ENCODE data around the gene NSMCE4A. TPM values are rescaled to one million over a fixed set of nuclear protein-coding genes. Genes with fewer than 3 reads are reported as not detected.

NSMCE4A gene
- total RNA-seq, 3 donors from 2014 or later (not counting 1 experiment from before 2014, with no cell fraction given): 47.8 to 60.3 (median 47.9) TPM

DNA sequence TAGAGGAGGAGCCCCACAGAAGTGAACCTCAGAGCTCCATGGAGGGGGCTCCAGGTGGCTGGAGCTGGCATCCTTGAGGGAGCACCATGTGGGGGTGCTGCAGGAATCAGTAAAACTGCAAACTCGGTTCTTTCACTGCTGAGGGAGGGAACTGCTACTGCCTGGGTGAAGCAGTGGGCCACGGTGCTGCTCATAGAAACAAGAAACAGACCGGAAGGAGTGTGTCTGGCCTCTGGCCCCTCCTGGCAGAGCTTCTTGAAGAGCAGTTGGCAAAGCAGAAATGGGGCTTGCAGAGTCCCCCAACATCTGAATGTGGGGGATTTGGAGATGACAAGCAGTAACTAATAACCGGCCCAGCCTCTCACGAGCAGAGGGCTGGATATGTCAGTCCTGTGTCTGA, 37.7 kb upstream of the NSMCE4A start:
- TF ChIP-seq, protein P1, sequence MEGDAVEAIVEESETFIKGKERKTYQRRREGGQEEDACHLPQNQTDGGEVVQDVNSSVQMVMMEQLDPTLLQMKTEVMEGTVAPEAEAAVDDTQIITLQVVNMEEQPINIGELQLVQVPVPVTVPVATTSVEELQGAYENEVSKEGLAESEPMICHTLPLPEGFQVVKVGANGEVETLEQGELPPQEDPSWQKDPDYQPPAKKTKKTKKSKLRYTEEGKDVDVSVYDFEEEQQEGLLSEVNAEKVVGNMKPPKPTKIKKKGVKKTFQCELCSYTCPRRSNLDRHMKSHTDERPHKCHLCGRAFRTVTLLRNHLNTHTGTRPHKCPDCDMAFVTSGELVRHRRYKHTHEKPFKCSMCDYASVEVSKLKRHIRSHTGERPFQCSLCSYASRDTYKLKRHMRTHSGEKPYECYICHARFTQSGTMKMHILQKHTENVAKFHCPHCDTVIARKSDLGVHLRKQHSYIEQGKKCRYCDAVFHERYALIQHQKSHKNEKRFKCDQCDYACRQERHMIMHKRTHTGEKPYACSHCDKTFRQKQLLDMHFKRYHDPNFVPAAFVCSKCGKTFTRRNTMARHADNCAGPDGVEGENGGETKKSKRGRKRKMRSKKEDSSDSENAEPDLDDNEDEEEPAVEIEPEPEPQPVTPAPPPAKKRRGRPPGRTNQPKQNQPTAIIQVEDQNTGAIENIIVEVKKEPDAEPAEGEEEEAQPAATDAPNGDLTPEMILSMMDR (IDR thresholded peaks at IDR 0.05): no peak
- Mint-ChIP-seq H3K4me1 (no peaks in the 10 kb centered on the region), H3K27ac (no peak overlapping the region), H3K9me3 (no peaks in the 10 kb centered on the region), H3K27me3 (ENCODE audit: low read depth in 2 of 2) (peaks cover 10 to 22% of the 10 kb centered on the region in 2 donors), H3K4me3 (no peak overlapping the region), H3K36me3 (no peaks in the 10 kb centered on the region)
- 83% methylated on average over 5 of the region's 5 CpGs for WGBS (ENCODE audit: insufficient coverage)
- Histone ChIP-seq H3K36me3 (ENCODE audit: control insufficient read depth, insufficient read depth, low read length) (no peaks in the 10 kb centered on the region), H3K27me3 (ENCODE audit: control insufficient read depth, insufficient read depth, low read length) (no peaks in the 10 kb centered on the region), H3K4me1 (ENCODE audit: control insufficient read depth, insufficient read depth, low read length) (no peaks in the 10 kb centered on the region), H3K4me3 (ENCODE audit: low read length) (no peak overlapping the region), H3K27ac (ENCODE audit: low read length) (no peak overlapping the region), H3K9me3 (ENCODE audit: control insufficient read depth, insufficient read depth, low read length) (no peaks in the 10 kb centered on the region)
- intact Hi-C loops (cut with micrococcal nuclease): no loop called here
- DNase-seq (no peak), ATAC-seq (no peak)

DNA sequence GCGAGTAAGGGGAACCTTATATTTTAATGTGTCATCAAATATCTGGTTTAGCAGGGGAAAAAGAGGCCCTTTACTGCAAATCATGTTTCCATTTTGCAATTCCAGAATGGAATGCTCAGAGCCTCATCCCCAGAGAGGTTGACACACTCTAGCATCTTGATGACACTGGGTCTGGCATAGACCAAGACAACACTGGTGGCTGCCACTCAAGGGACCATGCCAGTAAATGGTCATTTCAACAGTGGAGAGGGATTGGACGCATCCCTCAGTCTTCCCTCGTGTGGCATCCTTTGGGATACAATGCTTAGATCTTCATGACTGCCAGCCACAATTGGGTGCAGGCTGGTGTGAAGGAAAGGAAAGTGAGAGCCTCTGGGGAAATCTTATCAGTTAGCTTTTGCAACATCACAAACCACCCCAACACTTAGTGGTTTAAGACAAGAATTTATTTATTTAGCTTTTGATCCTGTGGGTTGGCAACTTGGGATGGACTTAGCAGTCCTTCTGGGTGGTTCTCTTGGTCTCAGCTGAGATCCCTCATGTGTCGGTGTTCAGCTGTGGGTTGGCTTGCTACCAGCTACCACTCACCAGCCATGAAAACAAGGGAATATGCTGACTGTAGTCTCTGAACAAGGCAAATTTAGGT, 35.5 kb upstream of the NSMCE4A start:
- DNase-seq (no peak), ATAC-seq (no peak)
- H3K27ac ChIP-seq (ENCODE audit: low read length): no peak overlapping the region
- WGBS (ENCODE audit: insufficient coverage): 80% methylated on average over 4 of the region's 4 CpGs
- H3K9me3 ChIP-seq (ENCODE audit: control insufficient read depth, insufficient read depth, low read length): no peaks in the 10 kb centered on the region
- Mint-ChIP-seq H3K36me3 (no peaks in the 10 kb centered on the region), H3K4me3 (no peak overlapping the region), H3K9me3 (no peaks in the 10 kb centered on the region), H3K27me3 (ENCODE audit: low read depth in 2 of 2) (peaks cover 8 to 30% of the 10 kb centered on the region in 2 donors), H3K27ac (no peak overlapping the region), H3K4me1 (no peaks in the 10 kb centered on the region)
- H3K36me3 ChIP-seq (ENCODE audit: control insufficient read depth, insufficient read depth, low read length): no peaks in the 10 kb centered on the region
- H3K4me1 ChIP-seq (ENCODE audit: control insufficient read depth, insufficient read depth, low read length): no peaks in the 10 kb centered on the region
- TF ChIP-seq, protein P1 (IDR thresholded peaks at IDR 0.05): no peak
- H3K27me3 ChIP-seq (ENCODE audit: control insufficient read depth, insufficient read depth, low read length): no peaks in the 10 kb centered on the region
- intact Hi-C loops (cut with micrococcal nuclease): no loop called here
- H3K4me3 ChIP-seq (ENCODE audit: low read length): no peak overlapping the region

DNA sequence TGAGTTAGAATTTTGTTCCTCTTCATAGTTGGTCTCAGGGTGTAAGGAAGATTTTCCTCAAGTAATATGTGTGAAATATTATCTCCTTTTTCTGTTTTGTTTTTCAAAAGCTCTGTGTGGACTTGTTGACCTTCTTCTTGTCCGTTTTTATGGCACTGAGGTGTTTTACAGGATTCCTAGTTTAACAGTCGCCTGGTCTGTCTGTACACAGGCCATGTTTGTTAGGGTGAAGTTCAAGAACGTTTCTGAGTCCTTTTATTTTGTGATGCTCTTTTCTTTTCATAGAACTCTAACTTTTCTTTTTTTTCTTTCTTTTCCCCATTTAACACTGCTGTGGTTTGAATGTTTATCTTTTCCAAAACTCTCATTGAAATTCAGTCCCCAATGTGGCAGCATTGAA, 32.4 kb upstream of the NSMCE4A start:
- Histone ChIP-seq H3K27ac (ENCODE audit: low read length) (no peak overlapping the region), H3K4me1 (ENCODE audit: control insufficient read depth, insufficient read depth, low read length) (no peaks in the 10 kb centered on the region), H3K9me3 (ENCODE audit: control insufficient read depth, insufficient read depth, low read length) (no peaks in the 10 kb centered on the region), H3K27me3 (ENCODE audit: control insufficient read depth, insufficient read depth, low read length) (no peaks in the 10 kb centered on the region), H3K4me3 (ENCODE audit: low read length) (no peak overlapping the region), H3K36me3 (ENCODE audit: control insufficient read depth, insufficient read depth, low read length) (no peaks in the 10 kb centered on the region)
- TF ChIP-seq, protein P1 (IDR thresholded peaks at IDR 0.05): no peak
- Mint-ChIP-seq H3K9me3 (no peaks in the 10 kb centered on the region), H3K4me1 (no peaks in the 10 kb centered on the region), H3K27me3 (ENCODE audit: low read depth in 2 of 2) (peaks cover 5 to 20% of the 10 kb centered on the region in 2 donors), H3K4me3 (no peak overlapping the region), H3K27ac (no peak overlapping the region), H3K36me3 (peaks cover 1% of the 10 kb centered on the region)
- ATAC-seq (no peak), DNase-seq (no peak)
- intact Hi-C loops (cut with micrococcal nuclease): no loop called here
- WGBS (ENCODE audit: insufficient coverage): 40% methylated on average over 2 of the region's 3 CpGs

DNA sequence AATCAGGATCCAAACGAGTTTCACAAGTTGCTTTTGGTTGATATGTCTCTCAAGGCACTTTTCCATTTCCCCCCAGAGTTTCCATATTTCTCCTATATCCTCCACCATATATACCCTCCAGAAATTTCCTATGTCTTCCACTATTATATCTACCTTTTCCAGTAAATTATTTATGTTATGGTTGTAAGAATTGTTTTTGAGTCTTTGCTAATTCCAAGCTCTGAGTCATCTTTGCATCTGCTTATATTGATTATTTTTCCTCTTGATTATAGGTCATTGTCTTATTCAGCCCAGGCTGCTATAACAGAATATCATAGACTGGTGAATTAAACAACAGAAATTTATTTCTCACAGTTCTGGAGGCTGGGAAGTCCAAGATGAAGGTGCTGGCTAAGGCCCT, 26.7 kb upstream of the NSMCE4A start:
- Mint-ChIP-seq H3K27me3 (ENCODE audit: low read depth in 2 of 2) (peaks cover 2 to 11% of the 10 kb centered on the region in 2 donors), H3K27ac (no peak overlapping the region), H3K4me3 (no peak overlapping the region), H3K4me1 (no peaks in the 10 kb centered on the region), H3K36me3 (peaks cover 13% of the 10 kb centered on the region), H3K9me3 (peaks cover 0 to 3% of the 10 kb centered on the region in 2 donors)
- WGBS (ENCODE audit: insufficient coverage): 57% methylated on average over 1 of the region's 1 CpG
- no peaks in the 10 kb centered on the region for H3K4me1 ChIP-seq (ENCODE audit: control insufficient read depth, insufficient read depth, low read length)
- ATAC-seq (no peak), DNase-seq (no peak)
- TF ChIP-seq, protein P1 (IDR thresholded peaks at IDR 0.05): no peak
- no peaks in the 10 kb centered on the region for H3K27me3 ChIP-seq (ENCODE audit: control insufficient read depth, insufficient read depth, low read length)
- intact Hi-C loops (cut with micrococcal nuclease): no loop called here
- no peak overlapping the region for H3K4me3 ChIP-seq (ENCODE audit: low read length)
- no peaks in the 10 kb centered on the region for H3K36me3 ChIP-seq (ENCODE audit: control insufficient read depth, insufficient read depth, low read length)
- no peaks in the 10 kb centered on the region for H3K9me3 ChIP-seq (ENCODE audit: control insufficient read depth, insufficient read depth, low read length)
- H3K27ac ChIP-seq (ENCODE audit: low read length): no peak overlapping the region

Data from natural killer cell (primary cell).